ENCODE measurements around the gene EME2. TPM values are rescaled to one million over a fixed set of nuclear protein-coding genes. Genes with fewer than 3 reads are reported as not detected.
A peak's percentile ranks its signal among the peaks of the same experiment; 100 is the strongest.

EME2 gene
- total RNA-seq, 2 experiments from 2014 or later: 28.6 to 30.8 TPM

GRCh38 chr16:1764971-1765370 is 7.6 kb upstream of the EME2 start:
- ATAC-seq (ENCODE audit: poor library complexity): no peak
- no peak for DNase-seq
- intact Hi-C loops (cut with DNase I, micrococcal nuclease): loop anchor here in 1 of 2 experiments (5.0 kb wide), 1 partner anchor 177 kb away; the partner anchor contains the start of gene MSRB1
- no peaks in the 10 kb centered on the region for H3K9me3 ChIP-seq (ENCODE audit: control insufficient read depth in 1 of 2, insufficient read depth in 1 of 2, low read length in 2 of 2)
- TF ChIP-seq CTCF (IDR thresholded peaks at IDR 0.05): no peak
- H3K27me3 ChIP-seq (ENCODE audit: control insufficient read depth in 1 of 2, insufficient read depth in 2 of 2, low read length in 2 of 2): no peaks in the 10 kb centered on the region
- POLR2A ChIA-PET: interaction anchor here (1.3 to 1.9 kb wide), 3 partner anchors 9 to 59 kb away, joined by 3 to 7 read pairs (median 5); partner anchors contain the start of genes MAPK8IP3, NUBP2 and SPSB3
- H3K4me3 Mint-ChIP-seq: no peak overlapping the region
- no peak overlapping the region for H3K4me3 ChIP-seq (ENCODE audit: low read length)
- no peak overlapping the region for H3K27ac Mint-ChIP-seq
- no peaks in the 10 kb centered on the region for H3K27me3 Mint-ChIP-seq
- peaks cover 3% of the 10 kb centered on the region for H3K4me1 ChIP-seq (ENCODE audit: insufficient read depth, low read length)
- H3K27ac ChIP-seq (ENCODE audit: low read depth in 1 of 2, low read length in 2 of 2): no peak overlapping the region
- no peaks in the 10 kb centered on the region for H3K9me3 Mint-ChIP-seq
- peaks cover 72% of the 10 kb centered on the region for H3K36me3 ChIP-seq (ENCODE audit: insufficient read depth, low read length)
- H3K4me1 Mint-ChIP-seq (ENCODE audit: low read depth): peaks cover 2% of the 10 kb centered on the region
- CTCF ChIA-PET: interaction anchor here (0.9 kb wide), 1 partner anchor 59 kb away, joined by 3 read pairs; no protein-coding TSS in a partner anchor
- H3K36me3 Mint-ChIP-seq (ENCODE audit: low read depth): peaks cover 32% of the 10 kb centered on the region

GRCh38 chr16:1765826-1766225 is 6.8 kb upstream of the EME2 start:
- peaks cover 5% of the 10 kb centered on the region for H3K4me1 Mint-ChIP-seq (ENCODE audit: low read depth)
- no peaks in the 10 kb centered on the region for H3K27me3 Mint-ChIP-seq
- ChIA-PET CTCF (no interaction called here), POLR2A (interaction anchor here (1.6 to 1.9 kb wide), 2 partner anchors 17 to 60 kb away, joined by 5 to 7 read pairs; partner anchors contain the start of genes MAPK8IP3, NUBP2 and SPSB3)
- peaks cover 36% of the 10 kb centered on the region for H3K36me3 Mint-ChIP-seq (ENCODE audit: low read depth)
- Histone ChIP-seq H3K4me3 (ENCODE audit: low read length) (no peak overlapping the region), H3K9me3 (ENCODE audit: control insufficient read depth in 1 of 2, insufficient read depth in 1 of 2, low read length in 2 of 2) (no peaks in the 10 kb centered on the region), H3K27me3 (ENCODE audit: control insufficient read depth in 1 of 2, insufficient read depth in 2 of 2, low read length in 2 of 2) (no peaks in the 10 kb centered on the region), H3K36me3 (ENCODE audit: insufficient read depth, low read length) (peaks cover 68% of the 10 kb centered on the region), H3K4me1 (ENCODE audit: insufficient read depth, low read length) (peaks cover 12% of the 10 kb centered on the region), H3K27ac (ENCODE audit: low read depth in 1 of 2, low read length in 2 of 2) (no peak overlapping the region)
- no peak for ATAC-seq (ENCODE audit: poor library complexity)
- intact Hi-C loops (cut with DNase I, micrococcal nuclease): loop anchor here in 1 of 2 experiments (5.0 kb wide), 1 partner anchor 176 kb away; the partner anchor contains the start of gene MSRB1
- peak overlapping the region; percentile 4 for H3K4me3 Mint-ChIP-seq
- H3K27ac Mint-ChIP-seq: no peak overlapping the region
- no peak for TF ChIP-seq CTCF (IDR thresholded peaks at IDR 0.05)
- no peaks in the 10 kb centered on the region for H3K9me3 Mint-ChIP-seq
- no peak for DNase-seq

- Histone ChIP-seq H3K36me3 (ENCODE audit: insufficient read depth, low read length) (peaks cover 64% of the 10 kb centered on the region), H3K4me1 (ENCODE audit: insufficient read depth, low read length) (peaks cover 14% of the 10 kb centered on the region), H3K9me3 (ENCODE audit: control insufficient read depth in 1 of 2, insufficient read depth in 1 of 2, low read length in 2 of 2) (no peaks in the 10 kb centered on the region), H3K4me3 (ENCODE audit: low read length) (no peak overlapping the region), H3K27ac (ENCODE audit: low read depth in 1 of 2, low read length in 2 of 2) (no peak overlapping the region), H3K27me3 (ENCODE audit: control insufficient read depth in 1 of 2, insufficient read depth in 2 of 2, low read length in 2 of 2) (no peaks in the 10 kb centered on the region)
- no peaks in the 10 kb centered on the region for H3K27me3 Mint-ChIP-seq
- peaks cover 33% of the 10 kb centered on the region for H3K36me3 Mint-ChIP-seq (ENCODE audit: low read depth)
- CTCF ChIA-PET: no interaction called here
- DNase-seq: no peak
- TF ChIP-seq CTCF (IDR thresholded peaks at IDR 0.05): no peak
- peaks cover 5% of the 10 kb centered on the region for H3K4me1 Mint-ChIP-seq (ENCODE audit: low read depth)
- H3K27ac Mint-ChIP-seq: no peak overlapping the region
- no peaks in the 10 kb centered on the region for H3K9me3 Mint-ChIP-seq
- H3K4me3 Mint-ChIP-seq: peak overlapping the region; percentile 4
- POLR2A ChIA-PET: no interaction called here
- ATAC-seq (ENCODE audit: poor library complexity): no peak
- intact Hi-C loops (cut with DNase I, micrococcal nuclease): loop anchor here in 1 of 2 experiments (5.0 kb wide), 1 partner anchor 176 kb away; the partner anchor contains the start of gene MSRB1
These were observed 6.4 kb upstream of the EME2 start for GRCh38 chr16:1766231-1766630.

All from CD4-positive, alpha-beta T cell (primary cell).